Esophagus muscularis mucosa (tissue), 4 donors: ENCODE measurements around the gene ACO1.

ENCODE experiments used
- CTCF ChIP-seq, 3 experiments: fragments of 200-600 bp in 2 of 3; fragments of 450-650 bp in 1 of 3; sonication (generic) in 2 of 3; IDR thresholded peaks; one replicate each; pipeline ENCODE4 v1.5.1; 2017 to 2019; ENCODE audit warnings: antibody characterized with exemption in 3 of 3, mild to moderate bottlenecking in 2 of 3, moderate library complexity in 1 of 3
- EP300 ChIP-seq: sonication (generic); formaldehyde crosslinking; IDR thresholded peaks from one replicate; pipeline ENCODE4 v1.6.1; 2017; ENCODE audit warnings: antibody characterized with exemption
- POLR2A ChIP-seq: fragments of 450-650 bp; IDR thresholded peaks from one replicate; pipeline ENCODE4 v1.6.1; 2017; ENCODE audit warnings: antibody characterized with exemption, moderate library complexity, mild to moderate bottlenecking, low read depth
- POLR2AphosphoS5 ChIP-seq, 2 donors: sonication (generic); formaldehyde crosslinking; IDR thresholded peaks; one replicate each; pipeline ENCODE4 v1.6.1; 2017; ENCODE audit warnings: antibody characterized with exemption in 2 of 2

- TF ChIP-seq POLR2A, result no peak
- no peak for TF ChIP-seq POLR2AphosphoS5 (IDR thresholded peaks at IDR 0.05)
- no peak for TF ChIP-seq CTCF (IDR thresholded peaks at IDR 0.05)
- no peak for TF ChIP-seq EP300
Observed at GRCh38 chr9:32487981-32488380, 103.5 kb downstream of the ACO1 start.
